ENCODE data around the gene KLK11. TPM values are rescaled to one million over a fixed set of nuclear protein-coding genes. Genes with fewer than 3 reads are reported as not detected.

KLK11 gene
- total and polyA plus RNA-seq, 2 donors (not counting 3 experiments of a cell fraction or from before 2014, with no cell fraction given): not detected

DNA sequence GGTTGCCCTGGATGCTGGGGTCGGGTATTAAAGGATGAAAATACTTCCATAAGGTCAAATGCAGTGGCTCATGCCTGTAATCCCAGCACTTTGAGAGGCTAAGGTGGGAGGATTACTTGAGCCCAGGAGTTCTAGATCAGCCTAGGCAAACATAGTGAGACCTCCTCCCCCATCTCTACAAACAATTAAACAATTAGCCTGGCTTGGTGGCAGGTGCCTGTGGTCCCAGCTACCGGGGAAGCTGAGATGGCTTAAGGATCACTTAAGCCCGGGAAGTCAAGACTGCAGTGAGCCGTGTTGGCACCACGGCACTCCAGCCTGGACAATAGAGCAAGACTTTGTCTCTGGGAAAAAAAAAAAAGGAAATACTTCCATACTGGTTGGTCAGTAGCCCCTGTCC lies 1.5 kb downstream of the KLK11 start:
- intact Hi-C loops (cut with micrococcal nuclease) (no loop called here), dilution Hi-C loops (cut with MboI; ENCODE audit: extremely low pct_ligation_motif_present, low sequenced_read_pairs) (no loop called here)
- Histone ChIP-seq H3K4me3 (replicated peaks in 1 of 3; ENCODE audit: insufficient read depth in 1 of 3, low read depth in 1 of 3, low read length in 3 of 3) (no peak overlapping the region), H3K9me1 (replicated peaks; ENCODE audit: control insufficient read depth, extremely low read depth, insufficient read depth, low read length) (no peaks in the 10 kb centered on the region), H3K9me3 (replicated peaks; ENCODE audit: control insufficient read depth, insufficient read depth, low read length) (no peaks in the 10 kb centered on the region), H3K4me1 (ENCODE audit: control insufficient read depth, extremely low read depth, insufficient read depth, low read length) (no peaks in the 10 kb centered on the region), H3K27ac (ENCODE audit: insufficient read depth, low read depth, low read length) (no peak overlapping the region), H4K20me1 (replicated peaks; ENCODE audit: control insufficient read depth, extremely low read depth, insufficient read depth, low read length) (no peaks in the 10 kb centered on the region), H3K36me3 (ENCODE audit: control insufficient read depth in 2 of 2, extremely low read depth in 1 of 2, insufficient read depth in 2 of 2, low read length in 2 of 2) (no peaks in the 10 kb centered on the region), H3K4me2 (ENCODE audit: insufficient read depth, low read length) (no peak overlapping the region), H3K27me3 (ENCODE audit: control insufficient read depth in 2 of 2, insufficient read depth in 2 of 2, low read length in 2 of 2) (peaks cover 0 to 5% of the 10 kb centered on the region in 2 experiments), H2AFZ (ENCODE audit: low read depth, low read length) (no peak overlapping the region), H3K79me2 (ENCODE audit: control insufficient read depth, insufficient read depth, low read length) (no peaks in the 10 kb centered on the region), H3K9ac (replicated peaks; ENCODE audit: extremely low read depth, insufficient read depth, low read length) (no peak overlapping the region)
- FAIRE-seq: no peak
- no peak for DNase-seq (ENCODE audit: low read depth, low spot score)
- POLR2A ChIA-PET: interaction anchor here (0.7 kb wide), 1 partner anchor 128 kb away, joined by 4 read pairs; no protein-coding TSS in a partner anchor
- CTCF ChIA-PET: no interaction called here
- no TSS peak for BruUV-seq (replicated peaks)
- no peak for TF ChIP-seq POLR2A (IDR thresholded peaks at IDR 0.05; ENCODE audit: low read depth, low read length)

DNA sequence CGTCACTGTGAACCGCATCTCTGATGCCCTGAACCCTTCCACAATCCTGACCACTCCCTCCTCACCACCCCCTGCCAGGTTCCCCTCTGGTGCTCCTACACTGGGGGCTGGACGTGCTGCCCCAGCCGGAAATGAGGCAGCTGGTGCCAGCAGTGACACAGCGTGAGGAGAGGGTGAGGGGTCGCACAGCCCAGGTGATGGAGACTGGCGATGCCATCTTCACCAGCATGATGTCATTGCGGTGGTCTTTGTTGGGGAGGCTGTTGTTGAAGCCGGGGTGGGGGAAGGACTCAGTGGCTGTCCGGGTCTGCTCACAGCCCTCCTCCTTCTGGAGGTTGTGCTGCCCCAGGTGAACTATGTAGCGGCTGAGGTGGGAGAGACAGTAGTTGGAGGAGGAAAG lies 2.5 kb downstream of the KLK11 start:
- H3K9me1 ChIP-seq (replicated peaks; ENCODE audit: control insufficient read depth, extremely low read depth, insufficient read depth, low read length): no peaks in the 10 kb centered on the region
- H3K4me1 ChIP-seq (ENCODE audit: control insufficient read depth, extremely low read depth, insufficient read depth, low read length): no peaks in the 10 kb centered on the region
- H3K4me2 ChIP-seq (ENCODE audit: insufficient read depth, low read length): no peak overlapping the region
- no peak overlapping the region for H3K9ac ChIP-seq (replicated peaks; ENCODE audit: extremely low read depth, insufficient read depth, low read length)
- H3K9me3 ChIP-seq (replicated peaks; ENCODE audit: control insufficient read depth, insufficient read depth, low read length): no peaks in the 10 kb centered on the region
- no peaks in the 10 kb centered on the region for H3K79me2 ChIP-seq (ENCODE audit: control insufficient read depth, insufficient read depth, low read length)
- dilution Hi-C loops (cut with MboI; ENCODE audit: extremely low pct_ligation_motif_present, low sequenced_read_pairs): no loop called here
- POLR2A ChIA-PET: no interaction called here
- intact Hi-C loops (cut with micrococcal nuclease): no loop called here
- no peak overlapping the region for H3K4me3 ChIP-seq (replicated peaks in 1 of 3; ENCODE audit: insufficient read depth in 1 of 3, low read depth in 1 of 3, low read length in 3 of 3)
- no peak overlapping the region for H2AFZ ChIP-seq (ENCODE audit: low read depth, low read length)
- no TSS peak for BruUV-seq (replicated peaks)
- CTCF ChIA-PET: no interaction called here
- H3K36me3 ChIP-seq (ENCODE audit: control insufficient read depth in 2 of 2, extremely low read depth in 1 of 2, insufficient read depth in 2 of 2, low read length in 2 of 2): no peaks in the 10 kb centered on the region
- TF ChIP-seq, protein P1, sequence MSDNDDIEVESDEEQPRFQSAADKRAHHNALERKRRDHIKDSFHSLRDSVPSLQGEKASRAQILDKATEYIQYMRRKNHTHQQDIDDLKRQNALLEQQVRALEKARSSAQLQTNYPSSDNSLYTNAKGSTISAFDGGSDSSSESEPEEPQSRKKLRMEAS (IDR thresholded peaks at IDR 0.05; ENCODE audit: insufficient read depth, insufficient read length): no peak
- TF ChIP-seq EZH2 (IDR thresholded peaks at IDR 0.05; ENCODE audit: borderline replicate concordance, low read depth, low read length, severe bottlenecking) (no peak), MYC (IDR thresholded peaks at IDR 0.05; ENCODE audit: low read depth, low read length) (no peak), FOS (IDR thresholded peaks at IDR 0.05; ENCODE audit: borderline replicate concordance, insufficient read depth, low read length) (no peak), POLR2AphosphoS5 (IDR thresholded peaks at IDR 0.05; ENCODE audit: insufficient read depth, low read depth, low read length) (no peak), GATA2 (IDR thresholded peaks at IDR 0.05; ENCODE audit: insufficient read depth, insufficient read length, low read depth, low read length) (no peak), JUN (IDR thresholded peaks at IDR 0.05; ENCODE audit: borderline replicate concordance, insufficient read depth, insufficient read length, low read depth) (no peak), POLR2A (IDR thresholded peaks at IDR 0.05; ENCODE audit: low read depth, low read length) (no peak)
- TF ChIP-seq, protein P2, sequence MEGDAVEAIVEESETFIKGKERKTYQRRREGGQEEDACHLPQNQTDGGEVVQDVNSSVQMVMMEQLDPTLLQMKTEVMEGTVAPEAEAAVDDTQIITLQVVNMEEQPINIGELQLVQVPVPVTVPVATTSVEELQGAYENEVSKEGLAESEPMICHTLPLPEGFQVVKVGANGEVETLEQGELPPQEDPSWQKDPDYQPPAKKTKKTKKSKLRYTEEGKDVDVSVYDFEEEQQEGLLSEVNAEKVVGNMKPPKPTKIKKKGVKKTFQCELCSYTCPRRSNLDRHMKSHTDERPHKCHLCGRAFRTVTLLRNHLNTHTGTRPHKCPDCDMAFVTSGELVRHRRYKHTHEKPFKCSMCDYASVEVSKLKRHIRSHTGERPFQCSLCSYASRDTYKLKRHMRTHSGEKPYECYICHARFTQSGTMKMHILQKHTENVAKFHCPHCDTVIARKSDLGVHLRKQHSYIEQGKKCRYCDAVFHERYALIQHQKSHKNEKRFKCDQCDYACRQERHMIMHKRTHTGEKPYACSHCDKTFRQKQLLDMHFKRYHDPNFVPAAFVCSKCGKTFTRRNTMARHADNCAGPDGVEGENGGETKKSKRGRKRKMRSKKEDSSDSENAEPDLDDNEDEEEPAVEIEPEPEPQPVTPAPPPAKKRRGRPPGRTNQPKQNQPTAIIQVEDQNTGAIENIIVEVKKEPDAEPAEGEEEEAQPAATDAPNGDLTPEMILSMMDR (IDR thresholded peaks at IDR 0.05; ENCODE audit: extremely low read depth in 1 of 2, insufficient read depth in 1 of 2, low read depth in 1 of 2, low read length in 2 of 2): no peak
- FAIRE-seq (no peak), DNase-seq (ENCODE audit: low read depth, low spot score) (no peak)
- no peaks in the 10 kb centered on the region for H4K20me1 ChIP-seq (replicated peaks; ENCODE audit: control insufficient read depth, extremely low read depth, insufficient read depth, low read length)
- H3K27me3 ChIP-seq (ENCODE audit: control insufficient read depth in 2 of 2, insufficient read depth in 2 of 2, low read length in 2 of 2): peaks cover 8 to 13% of the 10 kb centered on the region in 2 experiments
- no peak overlapping the region for H3K27ac ChIP-seq (ENCODE audit: insufficient read depth, low read depth, low read length)
